ENCODE results near the gene ATP11B. TPM values are rescaled to one million over a fixed set of nuclear protein-coding genes. Genes with fewer than 3 reads are reported as not detected.

ATP11B gene
- total RNA-seq, 1 donor from 2014 or later: 38.6 TPM

DNA sequence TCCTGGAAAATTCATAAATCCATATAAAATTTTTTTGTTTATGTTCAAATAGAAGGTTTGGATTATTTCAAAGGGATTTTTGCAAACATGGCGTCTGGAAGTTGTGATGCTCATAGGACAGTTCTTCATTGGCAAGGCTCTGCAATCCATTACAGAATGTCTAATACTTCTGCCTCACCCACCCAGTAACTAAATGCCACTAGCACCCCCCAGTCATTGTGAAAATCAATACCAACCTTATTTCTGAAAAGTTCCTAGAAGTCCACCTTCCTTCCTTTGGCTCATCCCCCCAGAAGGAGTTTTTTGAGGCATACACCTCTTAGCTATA lies 17.9 kb downstream of the ATP11B start:
- Histone ChIP-seq H3K27me3 (ENCODE audit: control insufficient read depth, insufficient read depth, low read length) (no peaks in the 10 kb centered on the region), H3K36me3 (ENCODE audit: control insufficient read depth, insufficient read depth, low read length) (no peaks in the 10 kb centered on the region), H3K4me3 (ENCODE audit: low read depth, low read length) (no peak overlapping the region)
- TF ChIP-seq CTCF (IDR thresholded peaks at IDR 0.05; ENCODE audit: insufficient read depth, low read length, poor library complexity, severe bottlenecking): no peak
- DNase-seq (ENCODE audit: low read depth): no peak

DNA sequence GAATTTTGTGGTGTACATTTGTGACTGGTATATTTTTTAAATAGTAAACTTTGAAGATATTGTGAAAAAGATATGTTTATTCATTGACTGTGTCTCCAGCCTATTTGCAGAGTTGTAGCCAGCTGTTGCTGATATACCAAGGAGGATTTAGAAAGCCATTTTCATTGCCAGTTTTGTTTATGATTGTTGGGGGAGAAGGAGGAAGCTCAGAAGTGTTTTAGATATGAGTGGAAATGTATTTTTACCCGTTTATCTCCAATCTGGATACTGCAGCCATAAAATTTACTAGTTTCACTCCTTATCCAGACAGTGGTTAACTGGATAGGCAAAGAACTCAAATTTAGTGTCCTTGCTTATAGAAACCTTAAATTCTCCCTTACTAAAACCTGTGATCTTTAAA lies 18.8 kb downstream of the ATP11B start:
- H3K36me3 ChIP-seq (ENCODE audit: control insufficient read depth, insufficient read depth, low read length): no peaks in the 10 kb centered on the region
- TF ChIP-seq CTCF (IDR thresholded peaks at IDR 0.05; ENCODE audit: insufficient read depth, low read length, poor library complexity, severe bottlenecking): no peak
- no peak overlapping the region for H3K4me3 ChIP-seq (ENCODE audit: low read depth, low read length)
- DNase-seq (ENCODE audit: low read depth): no peak
- H3K27me3 ChIP-seq (ENCODE audit: control insufficient read depth, insufficient read depth, low read length): no peaks in the 10 kb centered on the region

GRCh38 chr3:182814419-182815062 lies 21.2 kb downstream of the ATP11B start:
- no peaks in the 10 kb centered on the region for H3K27me3 ChIP-seq (ENCODE audit: control insufficient read depth, insufficient read depth, low read length)
- H3K36me3 ChIP-seq (ENCODE audit: control insufficient read depth, insufficient read depth, low read length): no peaks in the 10 kb centered on the region
- no peak for DNase-seq (ENCODE audit: low read depth)
- H3K4me3 ChIP-seq (ENCODE audit: low read depth, low read length): no peak overlapping the region
- TF ChIP-seq CTCF (IDR thresholded peaks at IDR 0.05; ENCODE audit: insufficient read depth, low read length, poor library complexity, severe bottlenecking): no peak

DNA sequence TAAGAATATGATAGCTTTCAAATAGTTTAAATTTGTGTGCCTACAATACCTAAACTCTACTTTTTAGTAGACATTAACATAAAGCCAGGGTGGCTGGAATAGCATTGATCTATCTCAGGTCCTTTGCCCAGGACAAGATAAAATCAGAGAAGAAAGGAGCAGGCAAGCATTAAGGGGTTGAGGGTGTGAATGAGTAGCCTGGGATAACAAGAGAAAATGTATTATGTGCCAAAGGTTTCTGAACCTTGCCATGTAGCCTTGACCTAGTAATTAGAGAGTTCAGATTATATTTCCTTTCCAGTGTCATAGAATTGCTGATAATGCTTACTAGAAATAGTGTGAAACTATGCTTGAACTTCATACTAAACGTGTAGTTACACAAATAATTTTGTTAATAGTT lies 22.9 kb downstream of the ATP11B start:
- DNase-seq (ENCODE audit: low read depth): no peak
- H3K27me3 ChIP-seq (ENCODE audit: control insufficient read depth, insufficient read depth, low read length): no peaks in the 10 kb centered on the region
- no peak overlapping the region for H3K4me3 ChIP-seq (ENCODE audit: low read depth, low read length)
- TF ChIP-seq CTCF (IDR thresholded peaks at IDR 0.05; ENCODE audit: insufficient read depth, low read length, poor library complexity, severe bottlenecking): no peak
- H3K36me3 ChIP-seq (ENCODE audit: control insufficient read depth, insufficient read depth, low read length): no peaks in the 10 kb centered on the region

- no peak for DNase-seq (ENCODE audit: low read depth)
- Histone ChIP-seq H3K36me3 (ENCODE audit: control insufficient read depth, insufficient read depth, low read length) (no peaks in the 10 kb centered on the region), H3K27me3 (ENCODE audit: control insufficient read depth, insufficient read depth, low read length) (no peaks in the 10 kb centered on the region), H3K4me3 (ENCODE audit: low read depth, low read length) (no peak overlapping the region)
- TF ChIP-seq CTCF (IDR thresholded peaks at IDR 0.05; ENCODE audit: insufficient read depth, low read length, poor library complexity, severe bottlenecking): no peak
These were observed 25.1 kb downstream of the ATP11B start for GRCh38 chr3:182818296-182818978.
